ENCODE measurements around the gene SLC4A1. TPM values are rescaled to one million over a fixed set of nuclear protein-coding genes. Genes with fewer than 3 reads are reported as not detected.

The SLC4A1 gene
- total RNA-seq, 4 donors from 2014 or later, result not detected

DNA sequence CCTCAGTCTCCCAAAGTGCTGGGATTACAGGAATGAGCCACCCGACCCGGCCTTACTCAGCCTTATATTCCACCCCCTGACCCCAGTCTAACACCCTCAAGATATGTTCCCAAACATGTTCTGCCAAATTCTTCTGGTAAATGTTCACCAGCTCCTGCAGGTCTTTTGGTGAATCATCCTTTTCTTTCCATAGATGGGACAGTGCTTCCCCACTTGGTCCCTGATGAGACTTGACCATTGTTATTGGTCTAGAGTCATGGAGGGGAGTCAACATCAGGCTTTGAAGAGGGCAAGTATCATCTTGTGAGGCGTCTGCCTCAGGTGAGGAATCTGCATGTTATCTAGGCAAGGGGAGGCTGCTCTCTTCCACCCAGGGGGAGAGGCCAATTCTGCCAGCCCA is 30.0 kb upstream of the SLC4A1 start:
- 93% methylated on average over 3 of the region's 3 CpGs; no CpG with 5 or more reads in 1 of the 2 donors for WGBS, 2 donors (ENCODE audit: low coverage in 1 of 2)
- H3K36me3 ChIP-seq, result no peaks in the 10 kb centered on the region
- in situ Hi-C loops (cut with MboI; ENCODE audit: low pct_ligation_motif_present in 1 of 4, low pct_unique_long_range_greater_than_20kb in 1 of 4, low sequenced_read_pairs in 3 of 4), result no loop called here
- no peak overlapping the region for H3K4me3 ChIP-seq
- DNase-seq, result no peak
- TF ChIP-seq EP300 (IDR thresholded peaks at IDR 0.05; ENCODE audit: low read depth) (no peak), POLR2AphosphoS5 (IDR thresholded peaks at IDR 0.05) (no peak), POLR2A (IDR thresholded peaks at IDR 0.05) (no peak)
- TF ChIP-seq, protein P1, sequence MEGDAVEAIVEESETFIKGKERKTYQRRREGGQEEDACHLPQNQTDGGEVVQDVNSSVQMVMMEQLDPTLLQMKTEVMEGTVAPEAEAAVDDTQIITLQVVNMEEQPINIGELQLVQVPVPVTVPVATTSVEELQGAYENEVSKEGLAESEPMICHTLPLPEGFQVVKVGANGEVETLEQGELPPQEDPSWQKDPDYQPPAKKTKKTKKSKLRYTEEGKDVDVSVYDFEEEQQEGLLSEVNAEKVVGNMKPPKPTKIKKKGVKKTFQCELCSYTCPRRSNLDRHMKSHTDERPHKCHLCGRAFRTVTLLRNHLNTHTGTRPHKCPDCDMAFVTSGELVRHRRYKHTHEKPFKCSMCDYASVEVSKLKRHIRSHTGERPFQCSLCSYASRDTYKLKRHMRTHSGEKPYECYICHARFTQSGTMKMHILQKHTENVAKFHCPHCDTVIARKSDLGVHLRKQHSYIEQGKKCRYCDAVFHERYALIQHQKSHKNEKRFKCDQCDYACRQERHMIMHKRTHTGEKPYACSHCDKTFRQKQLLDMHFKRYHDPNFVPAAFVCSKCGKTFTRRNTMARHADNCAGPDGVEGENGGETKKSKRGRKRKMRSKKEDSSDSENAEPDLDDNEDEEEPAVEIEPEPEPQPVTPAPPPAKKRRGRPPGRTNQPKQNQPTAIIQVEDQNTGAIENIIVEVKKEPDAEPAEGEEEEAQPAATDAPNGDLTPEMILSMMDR (IDR thresholded peaks at IDR 0.05), result no peak
- intact Hi-C loops (cut with DNase I; ENCODE audit: low total_unique reads), result no loop called here
- no peak overlapping the region for H3K27ac ChIP-seq
- H3K4me1 ChIP-seq, result no peaks in the 10 kb centered on the region
- H3K27me3 ChIP-seq, result peaks cover 18% of the 10 kb centered on the region
- no peaks in the 10 kb centered on the region for H3K9me3 ChIP-seq

DNA sequence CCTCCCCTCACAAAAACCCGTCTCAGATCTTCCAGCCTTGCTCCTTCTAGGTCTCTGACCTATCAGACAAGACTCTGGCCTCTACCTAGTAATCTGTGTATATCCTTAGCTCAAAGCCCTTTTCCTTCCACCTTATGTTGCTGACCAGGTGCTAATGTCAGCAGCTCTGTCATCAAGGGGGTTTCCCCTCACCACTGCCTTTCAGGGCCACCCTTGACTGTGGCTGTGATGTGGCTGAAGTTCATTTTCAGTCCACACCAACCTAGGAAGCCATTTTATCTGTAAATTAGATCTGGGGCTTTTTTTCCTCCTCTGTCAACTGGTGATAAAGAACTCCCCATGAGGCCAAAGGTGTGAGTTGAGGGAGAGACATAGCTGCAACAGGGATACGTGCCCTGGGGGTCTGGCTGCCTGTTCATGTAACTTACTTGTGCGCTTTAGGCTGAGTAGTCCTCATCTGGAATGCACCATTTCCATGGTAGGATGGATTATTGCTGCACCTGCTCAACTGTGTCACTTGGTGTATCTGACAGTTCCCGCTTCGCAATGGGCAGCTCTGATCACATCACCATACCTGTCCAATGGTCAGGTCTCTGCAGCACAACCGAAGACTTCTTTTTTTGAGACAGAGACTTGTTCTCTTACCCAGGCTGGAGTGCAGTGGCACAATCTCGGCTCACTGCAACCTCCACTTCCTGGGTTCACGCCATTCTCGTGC is 25.7 kb upstream of the SLC4A1 start:
- Histone ChIP-seq H3K27ac (no peak overlapping the region), H3K4me1 (no peaks in the 10 kb centered on the region), H3K9me3 (no peaks in the 10 kb centered on the region), H3K27me3 (peaks cover 7% of the 10 kb centered on the region), H3K4me3 (no peak overlapping the region), H3K36me3 (no peaks in the 10 kb centered on the region)
- DNase-seq, result no peak
- intact Hi-C loops (cut with DNase I; ENCODE audit: low total_unique reads) (no loop called here), in situ Hi-C loops (cut with MboI; ENCODE audit: low pct_ligation_motif_present in 1 of 4, low pct_unique_long_range_greater_than_20kb in 1 of 4, low sequenced_read_pairs in 3 of 4) (no loop called here)
- TF ChIP-seq POLR2A (IDR thresholded peaks at IDR 0.05) (no peak), POLR2AphosphoS5 (IDR thresholded peaks at IDR 0.05) (no peak)
- WGBS, 2 donors (ENCODE audit: low coverage in 1 of 2), result 83 to 100% methylated on average over 1 to 9 of the region's 9 CpGs

DNA sequence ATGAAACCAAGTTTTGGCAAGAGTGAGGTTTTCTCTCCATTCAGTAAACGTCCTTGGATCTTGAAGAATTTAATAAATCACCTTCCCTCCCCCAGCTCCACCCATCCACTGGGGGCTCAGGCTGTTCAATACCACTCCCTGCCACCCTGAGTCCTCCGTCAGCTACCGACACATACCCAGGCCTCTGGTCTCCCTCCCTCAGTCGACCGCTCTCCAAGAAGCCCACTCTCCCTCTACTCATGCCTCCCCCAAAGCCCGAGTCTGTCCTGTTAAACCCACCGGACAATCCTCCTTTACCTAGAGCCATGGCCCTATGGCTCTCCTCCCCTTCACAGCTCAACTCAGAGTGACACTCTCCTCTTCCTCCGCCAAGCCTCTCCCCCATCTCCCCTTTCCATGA is 19.7 kb upstream of the SLC4A1 start:
- no peak for DNase-seq
- no peak for TF ChIP-seq POLR2A (IDR thresholded peaks at IDR 0.05)
- TF ChIP-seq POLR2AphosphoS5 (IDR thresholded peaks at IDR 0.05), result no peak
- TF ChIP-seq, protein P1 (IDR thresholded peaks at IDR 0.05), result no peak
- no peak for TF ChIP-seq EP300 (IDR thresholded peaks at IDR 0.05; ENCODE audit: low read depth)
- no peak overlapping the region for H3K27ac ChIP-seq
- H3K4me3 ChIP-seq, result no peak overlapping the region
- H3K9me3 ChIP-seq, result no peaks in the 10 kb centered on the region
- in situ Hi-C loops (cut with MboI; ENCODE audit: low pct_ligation_motif_present in 1 of 4, low pct_unique_long_range_greater_than_20kb in 1 of 4, low sequenced_read_pairs in 3 of 4) (no loop called here), intact Hi-C loops (cut with DNase I; ENCODE audit: low total_unique reads) (no loop called here)
- no peaks in the 10 kb centered on the region for H3K4me1 ChIP-seq
- 65 to 79% methylated on average over 4 to 8 of the region's 8 CpGs for WGBS, 2 donors (ENCODE audit: low coverage in 1 of 2)
- H3K27me3 ChIP-seq, result peaks cover 5% of the 10 kb centered on the region
- no peaks in the 10 kb centered on the region for H3K36me3 ChIP-seq

DNA sequence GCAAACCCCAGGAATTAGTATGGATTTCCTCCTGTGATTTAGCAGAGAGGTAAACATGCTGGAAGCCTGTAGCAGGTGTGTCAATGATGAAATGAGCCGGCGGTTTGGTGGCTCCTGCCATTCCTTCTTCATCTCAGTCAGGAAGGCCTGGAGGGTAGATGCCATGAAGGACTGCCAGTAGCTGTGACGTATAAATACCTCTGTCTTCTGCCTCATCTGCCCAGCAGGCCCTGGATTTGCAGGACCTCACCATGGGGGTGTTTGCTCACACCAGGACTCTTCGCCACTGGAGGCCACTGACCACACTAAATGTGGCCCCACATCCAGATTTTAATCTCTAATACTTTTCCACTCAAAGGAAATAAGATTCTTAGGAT is 16.1 kb upstream of the SLC4A1 start:
- no peaks in the 10 kb centered on the region for H3K36me3 ChIP-seq
- intact Hi-C loops (cut with DNase I; ENCODE audit: low total_unique reads), result no loop called here

More for the DNA sequence above, 16.1 kb upstream of the SLC4A1 start:
- Histone ChIP-seq H3K27ac (no peak overlapping the region), H3K9me3 (no peaks in the 10 kb centered on the region), H3K27me3 (no peaks in the 10 kb centered on the region), H3K4me1 (peaks cover 0 to 16% (median 3%) of the 10 kb centered on the region in 4 donors), H3K4me3 (no peak overlapping the region)
- no peak for TF ChIP-seq POLR2AphosphoS5 (IDR thresholded peaks at IDR 0.05)
- TF ChIP-seq, protein P1 (IDR thresholded peaks at IDR 0.05), result no peak
- no peak for TF ChIP-seq EP300 (IDR thresholded peaks at IDR 0.05; ENCODE audit: low read depth)
- no peak for DNase-seq
- in situ Hi-C loops (cut with MboI; ENCODE audit: low pct_ligation_motif_present in 1 of 4, low pct_unique_long_range_greater_than_20kb in 1 of 4, low sequenced_read_pairs in 3 of 4), result no loop called here
- 91% methylated on average over 4 of the region's 4 CpGs; no CpG with 5 or more reads in 1 of the 2 donors for WGBS, 2 donors (ENCODE audit: low coverage in 1 of 2)
